ENCODE results near the gene AP5S1. TPM values are rescaled to one million over a fixed set of nuclear protein-coding genes. Genes with fewer than 3 reads are reported as not detected.
"Not testable (repeated sequence)": the region's sequence is repeated elsewhere in the genome, so short reads cannot be mapped to it uniquely, and the experiment has no call there.

Gene AP5S1
- total RNA-seq, 1 donor from 2014 or later = 13.8 TPM

DNA sequence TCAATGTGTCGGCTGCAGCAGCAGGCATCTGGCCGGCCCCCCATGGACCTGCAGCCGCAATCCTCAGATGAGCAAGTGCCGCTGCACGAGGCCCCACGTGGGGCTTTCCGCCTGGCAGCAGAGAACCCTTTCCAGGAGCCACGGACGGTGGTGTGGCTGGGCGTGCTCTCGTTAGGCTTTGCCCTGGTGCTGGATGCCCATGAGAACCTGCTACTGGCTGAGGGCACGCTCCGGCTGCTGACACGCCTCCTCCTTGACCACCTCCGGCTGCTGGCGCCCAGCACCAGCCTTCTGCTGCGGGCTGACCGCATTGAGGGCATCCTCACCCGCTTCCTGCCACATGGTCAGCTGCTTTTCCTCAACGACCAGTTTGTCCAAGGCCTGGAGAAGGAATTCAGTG, 3.5 kb downstream of the AP5S1 start:
- Mint-ChIP-seq H3K36me3 (peaks cover 17% of the 10 kb centered on the region), H3K27ac (no peak overlapping the region), H3K27me3 (ENCODE audit: low read depth) (no peaks in the 10 kb centered on the region), H3K4me3 (no peak overlapping the region), H3K9me3 (no peaks in the 10 kb centered on the region), H3K4me1 (peaks cover 13% of the 10 kb centered on the region)
- no peak for DNase-seq (ENCODE audit: low spot score in 2 of 2, unreplicated experiment in 2 of 2)
- TF ChIP-seq, protein P1, sequence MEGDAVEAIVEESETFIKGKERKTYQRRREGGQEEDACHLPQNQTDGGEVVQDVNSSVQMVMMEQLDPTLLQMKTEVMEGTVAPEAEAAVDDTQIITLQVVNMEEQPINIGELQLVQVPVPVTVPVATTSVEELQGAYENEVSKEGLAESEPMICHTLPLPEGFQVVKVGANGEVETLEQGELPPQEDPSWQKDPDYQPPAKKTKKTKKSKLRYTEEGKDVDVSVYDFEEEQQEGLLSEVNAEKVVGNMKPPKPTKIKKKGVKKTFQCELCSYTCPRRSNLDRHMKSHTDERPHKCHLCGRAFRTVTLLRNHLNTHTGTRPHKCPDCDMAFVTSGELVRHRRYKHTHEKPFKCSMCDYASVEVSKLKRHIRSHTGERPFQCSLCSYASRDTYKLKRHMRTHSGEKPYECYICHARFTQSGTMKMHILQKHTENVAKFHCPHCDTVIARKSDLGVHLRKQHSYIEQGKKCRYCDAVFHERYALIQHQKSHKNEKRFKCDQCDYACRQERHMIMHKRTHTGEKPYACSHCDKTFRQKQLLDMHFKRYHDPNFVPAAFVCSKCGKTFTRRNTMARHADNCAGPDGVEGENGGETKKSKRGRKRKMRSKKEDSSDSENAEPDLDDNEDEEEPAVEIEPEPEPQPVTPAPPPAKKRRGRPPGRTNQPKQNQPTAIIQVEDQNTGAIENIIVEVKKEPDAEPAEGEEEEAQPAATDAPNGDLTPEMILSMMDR (IDR thresholded peaks at IDR 0.05; ENCODE audit: unreplicated experiment) = no peak

- Mint-ChIP-seq H3K36me3 (peaks cover 22% of the 10 kb centered on the region), H3K27ac (no peak overlapping the region), H3K4me1 (peaks cover 10% of the 10 kb centered on the region), H3K9me3 (no peaks in the 10 kb centered on the region), H3K27me3 (ENCODE audit: low read depth) (no peaks in the 10 kb centered on the region), H3K4me3 (no peak overlapping the region)
- no peak for DNase-seq (ENCODE audit: low spot score in 2 of 2, unreplicated experiment in 2 of 2)
- TF ChIP-seq, protein P1 (IDR thresholded peaks at IDR 0.05; ENCODE audit: unreplicated experiment) = no peak
Measured at GRCh38 chr20:3825526-3825925, 5.2 kb downstream of the AP5S1 start.

DNA sequence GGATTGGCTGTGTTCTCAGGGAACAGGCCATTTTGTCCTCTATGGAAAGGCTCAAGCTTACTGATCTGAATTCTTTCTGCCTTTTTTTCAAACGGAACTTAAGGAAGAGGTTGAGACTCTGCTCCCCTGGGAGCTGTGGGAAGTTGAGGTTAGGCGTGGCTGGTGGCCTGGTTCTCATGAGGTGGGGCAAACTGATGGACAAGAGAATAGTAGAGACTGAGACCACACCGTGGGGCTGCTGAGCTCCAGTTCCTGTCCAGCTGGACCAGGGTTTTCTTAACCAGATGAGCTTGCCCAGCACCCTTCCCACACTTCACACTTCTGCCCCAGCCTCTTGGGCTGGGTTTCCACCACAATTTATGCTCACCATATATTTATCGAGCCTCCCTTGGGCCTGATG, 6.1 kb downstream of the AP5S1 start:
- no peak overlapping the region for H3K27ac Mint-ChIP-seq
- H3K9me3 Mint-ChIP-seq = no peaks in the 10 kb centered on the region
- no peak for DNase-seq (ENCODE audit: low spot score in 2 of 2, unreplicated experiment in 2 of 2)
- peaks cover 24% of the 10 kb centered on the region for H3K36me3 Mint-ChIP-seq
- peaks cover 6% of the 10 kb centered on the region for H3K4me1 Mint-ChIP-seq
- H3K27me3 Mint-ChIP-seq (ENCODE audit: low read depth) = no peaks in the 10 kb centered on the region
- TF ChIP-seq, protein P1 (IDR thresholded peaks at IDR 0.05; ENCODE audit: unreplicated experiment) = no peak
- H3K4me3 Mint-ChIP-seq = no peak overlapping the region

- H3K4me3 Mint-ChIP-seq = no peak overlapping the region
- TF ChIP-seq, protein P1 (IDR thresholded peaks at IDR 0.05; ENCODE audit: unreplicated experiment) = no peak
- H3K4me1 Mint-ChIP-seq = no peaks in the 10 kb centered on the region
- no peaks in the 10 kb centered on the region for H3K27me3 Mint-ChIP-seq (ENCODE audit: low read depth)
- no peak for DNase-seq (ENCODE audit: low spot score in 2 of 2, unreplicated experiment in 2 of 2)
- no peak overlapping the region for H3K27ac Mint-ChIP-seq
- peaks cover 23% of the 10 kb centered on the region for H3K36me3 Mint-ChIP-seq
- H3K9me3 Mint-ChIP-seq = no peaks in the 10 kb centered on the region
Measured at GRCh38 chr20:3828798-3829197, 8.5 kb downstream of the AP5S1 start.

- H3K36me3 Mint-ChIP-seq = peaks cover 21% of the 10 kb centered on the region
- not testable (repeated sequence) for H3K4me3 Mint-ChIP-seq; H3K27me3 Mint-ChIP-seq (ENCODE audit: low read depth); H3K4me1 Mint-ChIP-seq; H3K27ac Mint-ChIP-seq; DNase-seq (ENCODE audit: low spot score in 2 of 2, unreplicated experiment in 2 of 2); H3K9me3 Mint-ChIP-seq
Measured at GRCh38 chr20:3829891-3830290, 9.5 kb downstream of the AP5S1 start.

DNA sequence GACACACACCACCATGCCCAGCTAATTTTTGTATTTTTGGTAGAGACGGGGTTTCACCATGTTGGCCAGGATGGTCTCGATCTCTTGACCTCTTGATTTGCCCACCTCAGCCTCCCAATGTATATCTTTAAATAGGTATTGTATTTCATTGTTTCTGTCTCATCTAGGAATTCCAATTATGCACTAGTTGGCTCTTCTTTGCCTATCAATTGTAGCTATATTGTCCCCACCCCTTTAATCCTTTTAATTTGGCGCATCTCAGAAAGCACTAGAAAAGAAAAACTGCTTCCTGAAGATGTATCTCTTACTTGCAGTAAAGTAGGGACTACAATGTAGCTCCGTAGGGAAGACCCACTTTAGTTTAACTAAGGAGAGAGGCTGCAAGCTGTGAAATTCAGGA, 15.8 kb downstream of the AP5S1 start:
- no peaks in the 10 kb centered on the region for H3K27me3 Mint-ChIP-seq (ENCODE audit: low read depth)
- H3K9me3 Mint-ChIP-seq = peaks cover 7% of the 10 kb centered on the region
- TF ChIP-seq, protein P1 (IDR thresholded peaks at IDR 0.05; ENCODE audit: unreplicated experiment) = no peak
- H3K4me3 Mint-ChIP-seq = no peak overlapping the region
- no peak overlapping the region for H3K27ac Mint-ChIP-seq
- H3K4me1 Mint-ChIP-seq = no peaks in the 10 kb centered on the region
- DNase-seq (ENCODE audit: low spot score in 2 of 2, unreplicated experiment in 2 of 2) = no peak
- H3K36me3 Mint-ChIP-seq = peaks cover 15% of the 10 kb centered on the region
